Lower lobe of right lung (tissue), 2 donors: ENCODE data around the gene PSMC3. TPM values are rescaled to one million over a fixed set of nuclear protein-coding genes. Genes with fewer than 3 reads are reported as not detected.

Source experiments
- ATAC-seq, 2 donors: fragments of 200-7000 bp; cut with Tn5 transposase; one replicate each; pipeline ENCODE4 v1.9.1; 2020 to 2022; ENCODE audit warnings: mild to moderate bottlenecking in 2 of 2, moderate library complexity in 2 of 2
- DNase-seq: peaks from one replicate; pipeline ENCODE4 v3.0.0-alpha.2; 2020
- H3K27ac ChIP-seq: fragments of 200-600 bp; one replicate; pipeline ENCODE4 v1.8.0; 2022
- H3K27me3 ChIP-seq: fragments of 200-600 bp; one replicate; pipeline ENCODE4 v1.8.0; 2022; ENCODE audit warnings: low read depth
- H3K36me3 ChIP-seq: fragments of 200-600 bp; one replicate; pipeline ENCODE4 v1.8.0; 2022; ENCODE audit warnings: mild to moderate bottlenecking
- H3K4me1 ChIP-seq: fragments of 200-600 bp; one replicate; pipeline ENCODE4 v1.8.0; 2022
- H3K4me3 ChIP-seq: fragments of 200-600 bp; one replicate; pipeline ENCODE4 v1.8.0; 2022; ENCODE audit warnings: mild to moderate bottlenecking
- H3K9me3 ChIP-seq: fragments of 200-600 bp; one replicate; pipeline ENCODE4 v1.8.0; 2022
- intact Hi-C: fragments of 100-400 bp; cut with DNase I; formaldehyde crosslinking; loops from one replicate; pipeline ENCODE4 v1.11.0; 2022
- microRNA-seq: library from miRNA; unstranded; fragments of <30 nt; microRNA quantifications from one replicate; pipeline ENCODE4 v1.2.0, GENCODE V29; 2020; ENCODE audit warnings: borderline number of aligned reads
- total RNA-seq: library from RNA; stranded (reverse); fragmentation: NEBNext Ultra II Directional; extraction: Animal tissue kit (Norgen Biotek cat#: 25700); gene quantifications from one replicate; pipeline ENCODE4 v1.2.1, GENCODE V29; 2021
- TF ChIP-seq, protein P1 (sequence below): fragments of 200-600 bp; IDR thresholded peaks from one replicate; pipeline ENCODE4 v1.8.0; 2022; ENCODE audit warnings: antibody characterized with exemption, mild to moderate bottlenecking
- donor health status: DM: no; HTN: yes; CAD: no; lungs with severe emphysema.

The PSMC3 gene
- total RNA-seq, 1 donor from 2014 or later: 77.1 TPM

- Histone ChIP-seq H3K9me3 (no peaks in the 10 kb centered on the region), H3K4me1 (peaks cover 14% of the 10 kb centered on the region), H3K4me3 (no peak overlapping the region), H3K36me3 (peaks cover 16% of the 10 kb centered on the region), H3K27me3 (no peaks in the 10 kb centered on the region), H3K27ac (no peak overlapping the region)
- TF ChIP-seq, protein P1, sequence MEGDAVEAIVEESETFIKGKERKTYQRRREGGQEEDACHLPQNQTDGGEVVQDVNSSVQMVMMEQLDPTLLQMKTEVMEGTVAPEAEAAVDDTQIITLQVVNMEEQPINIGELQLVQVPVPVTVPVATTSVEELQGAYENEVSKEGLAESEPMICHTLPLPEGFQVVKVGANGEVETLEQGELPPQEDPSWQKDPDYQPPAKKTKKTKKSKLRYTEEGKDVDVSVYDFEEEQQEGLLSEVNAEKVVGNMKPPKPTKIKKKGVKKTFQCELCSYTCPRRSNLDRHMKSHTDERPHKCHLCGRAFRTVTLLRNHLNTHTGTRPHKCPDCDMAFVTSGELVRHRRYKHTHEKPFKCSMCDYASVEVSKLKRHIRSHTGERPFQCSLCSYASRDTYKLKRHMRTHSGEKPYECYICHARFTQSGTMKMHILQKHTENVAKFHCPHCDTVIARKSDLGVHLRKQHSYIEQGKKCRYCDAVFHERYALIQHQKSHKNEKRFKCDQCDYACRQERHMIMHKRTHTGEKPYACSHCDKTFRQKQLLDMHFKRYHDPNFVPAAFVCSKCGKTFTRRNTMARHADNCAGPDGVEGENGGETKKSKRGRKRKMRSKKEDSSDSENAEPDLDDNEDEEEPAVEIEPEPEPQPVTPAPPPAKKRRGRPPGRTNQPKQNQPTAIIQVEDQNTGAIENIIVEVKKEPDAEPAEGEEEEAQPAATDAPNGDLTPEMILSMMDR: no peak
- no peak for ATAC-seq
- no peak for DNase-seq
- intact Hi-C loops: no loop called here
These were observed 56.6 kb downstream of the PSMC3 start for GRCh38 chr11:47369676-47370075.

Small RNA genes lying within 50 kb of the gene (microRNA-seq; reads per million reads assigned to microRNA genes)
- gene MIR4487: not detected

Other genes with a start within 250 kb of the PSMC3 start
- gene ARFGAP2, start 249.6 kb downstream of the PSMC3 start, total RNA-seq: 90.9 TPM
- 28.6 TPM for gene PACSIN3, start 240.0 kb downstream of the PSMC3 start, total RNA-seq
- 37.5 TPM for gene DDB2, start 211.5 kb downstream of the PSMC3 start, total RNA-seq
- 33.0 TPM for gene ACP2, start 177.6 kb downstream of the PSMC3 start, total RNA-seq
- 49.2 TPM for gene NR1H3, start 168.4 kb downstream of the PSMC3 start, total RNA-seq
- gene MADD, start 156.3 kb downstream of the PSMC3 start, total RNA-seq: 53.7 TPM
- 0.86 TPM for gene MYBPC3, start 73.7 kb downstream of the PSMC3 start, total RNA-seq
- gene SPI1, start 47.9 kb downstream of the PSMC3 start, total RNA-seq: 295 TPM
- 48.0 TPM for gene SLC39A13, start 17.8 kb downstream of the PSMC3 start, total RNA-seq
- gene RAPSN, start 22.7 kb upstream of the PSMC3 start, total RNA-seq: 1.2 TPM
- gene CELF1, start 126.7 kb upstream of the PSMC3 start, total RNA-seq: 105 TPM
- 78.1 TPM for gene PTPMT1, start 139.2 kb upstream of the PSMC3 start, total RNA-seq
- 13.4 TPM for gene KBTBD4, start 152.5 kb upstream of the PSMC3 start, total RNA-seq
- gene NDUFS3, start 152.6 kb upstream of the PSMC3 start, total RNA-seq: 79.0 TPM
- 0.53 TPM for gene FAM180B, start 160.2 kb upstream of the PSMC3 start, total RNA-seq
- gene C1QTNF4, start 168.0 kb upstream of the PSMC3 start, total RNA-seq: 1.3 TPM
- 53.1 TPM for gene MTCH2, start 216.1 kb upstream of the PSMC3 start, total RNA-seq